A549 (cell line): Measurements from ENCODE around the gene ANXA3.

Source experiments
- CTCF ChIP-seq: fragments of >200 bp; sonication (Bioruptor Twin); formaldehyde crosslinking; IDR thresholded peaks from 3 replicates; pipeline ENCODE4 v1.5.1; 2016
- JUNB ChIP-seq: fragments of >200 bp; sonication (Bioruptor Twin); formaldehyde crosslinking; IDR thresholded peaks from 2 replicates; pipeline ENCODE4 v1.6.1; 2016
- POLR2A ChIP-seq: IDR thresholded peaks from 2 replicates; pipeline ENCODE4 v1.6.1; 2012; ENCODE audit warnings: mild to moderate bottlenecking, low read length

- TF ChIP-seq CTCF (no peak), POLR2A (no peak), JUNB (no peak)
Observed at GRCh38 chr4:78652282-78652876, 100.8 kb downstream of the ANXA3 start.
